ENCODE data around the gene ANKFY1. TPM values are rescaled to one million over a fixed set of nuclear protein-coding genes. Genes with fewer than 3 reads are reported as not detected.

Gene ANKFY1
- total and polyA plus RNA-seq, 9 donors = 13.7 to 65.1 (median 45.7) TPM

- Histone ChIP-seq H3K27me3 (no peaks in the 10 kb centered on the region), H3K4me1 (ENCODE audit: insufficient read depth) (peaks cover 7% of the 10 kb centered on the region), H3K36me3 (no peaks in the 10 kb centered on the region), H3K4me3 (no peak overlapping the region), H3K27ac (no peak overlapping the region), H3K9me3 (no peaks in the 10 kb centered on the region)
- TF ChIP-seq, protein P1, sequence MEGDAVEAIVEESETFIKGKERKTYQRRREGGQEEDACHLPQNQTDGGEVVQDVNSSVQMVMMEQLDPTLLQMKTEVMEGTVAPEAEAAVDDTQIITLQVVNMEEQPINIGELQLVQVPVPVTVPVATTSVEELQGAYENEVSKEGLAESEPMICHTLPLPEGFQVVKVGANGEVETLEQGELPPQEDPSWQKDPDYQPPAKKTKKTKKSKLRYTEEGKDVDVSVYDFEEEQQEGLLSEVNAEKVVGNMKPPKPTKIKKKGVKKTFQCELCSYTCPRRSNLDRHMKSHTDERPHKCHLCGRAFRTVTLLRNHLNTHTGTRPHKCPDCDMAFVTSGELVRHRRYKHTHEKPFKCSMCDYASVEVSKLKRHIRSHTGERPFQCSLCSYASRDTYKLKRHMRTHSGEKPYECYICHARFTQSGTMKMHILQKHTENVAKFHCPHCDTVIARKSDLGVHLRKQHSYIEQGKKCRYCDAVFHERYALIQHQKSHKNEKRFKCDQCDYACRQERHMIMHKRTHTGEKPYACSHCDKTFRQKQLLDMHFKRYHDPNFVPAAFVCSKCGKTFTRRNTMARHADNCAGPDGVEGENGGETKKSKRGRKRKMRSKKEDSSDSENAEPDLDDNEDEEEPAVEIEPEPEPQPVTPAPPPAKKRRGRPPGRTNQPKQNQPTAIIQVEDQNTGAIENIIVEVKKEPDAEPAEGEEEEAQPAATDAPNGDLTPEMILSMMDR (IDR thresholded peaks at IDR 0.05) = no peak
- TF ChIP-seq POLR2A (IDR thresholded peaks at IDR 0.05) = no peak
- no peak for TF ChIP-seq EP300 (IDR thresholded peaks at IDR 0.05)
- WGBS, 3 donors = 46 to 70% (median 50%) methylated on average over 4 of the region's 4 CpGs
- no peak for DNase-seq
- intact Hi-C loops (cut with DNase I) = no loop called here
These were observed 31.5 kb downstream of the ANKFY1 start for GRCh38 chr17:4232168-4232813.

GRCh38 chr17:4229627-4230541 is 33.9 kb downstream of the ANKFY1 start:
- H3K4me3 ChIP-seq = no peak overlapping the region
- no peaks in the 10 kb centered on the region for H3K9me3 ChIP-seq
- peak overlapping the region; percentile 50 to 67 for H3K27ac ChIP-seq
- intact Hi-C loops (cut with DNase I) = loop anchor here in 1 of 4 donors (5.0 kb wide), 1 partner anchor 32 kb away; the partner anchor contains the start of gene ANKFY1
- H3K36me3 ChIP-seq = no peaks in the 10 kb centered on the region
- no peaks in the 10 kb centered on the region for H3K27me3 ChIP-seq
- WGBS, 3 donors = 6 to 11% (median 8%) methylated on average over 8 of the region's 8 CpGs
- no peak for TF ChIP-seq EP300 (IDR thresholded peaks at IDR 0.05)
- TF ChIP-seq, protein P1 (IDR thresholded peaks at IDR 0.05) = no peak
- no peak for TF ChIP-seq POLR2A (IDR thresholded peaks at IDR 0.05)
- DNase-seq = peak; percentile 43 to 79 (median 69)
- H3K4me1 ChIP-seq (ENCODE audit: insufficient read depth) = peaks cover 7% of the 10 kb centered on the region

- TF ChIP-seq EP300 (IDR thresholded peaks at IDR 0.05) = no peak
- no peak for TF ChIP-seq POLR2A (IDR thresholded peaks at IDR 0.05)
- TF ChIP-seq, protein P1 (IDR thresholded peaks at IDR 0.05) = no peak
- Histone ChIP-seq H3K27ac (no peak overlapping the region), H3K4me3 (no peak overlapping the region), H3K9me3 (no peaks in the 10 kb centered on the region), H3K27me3 (no peaks in the 10 kb centered on the region), H3K4me1 (ENCODE audit: insufficient read depth) (peaks cover 1% of the 10 kb centered on the region), H3K36me3 (no peaks in the 10 kb centered on the region)
- no peak for DNase-seq
- intact Hi-C loops (cut with DNase I) = no loop called here
- WGBS, 3 donors = 93% methylated on average over 37 to 47 of the region's 47 CpGs
These were observed 41.7 kb downstream of the ANKFY1 start for GRCh38 chr17:4221899-4222659.

- DNase-seq = no peak
- Histone ChIP-seq H3K27me3 (no peaks in the 10 kb centered on the region), H3K9me3 (no peaks in the 10 kb centered on the region), H3K4me3 (no peak overlapping the region), H3K36me3 (no peaks in the 10 kb centered on the region), H3K27ac (peak overlapping the region in 1 of 2 donors; percentile 72), H3K4me1 (ENCODE audit: insufficient read depth) (peaks cover 1% of the 10 kb centered on the region)
- TF ChIP-seq, protein P1 (IDR thresholded peaks at IDR 0.05) = no peak
- TF ChIP-seq POLR2A (IDR thresholded peaks at IDR 0.05) (no peak), EP300 (IDR thresholded peaks at IDR 0.05) (no peak)
- WGBS, 3 donors = 36 to 66% (median 62%) methylated on average over 4 of the region's 4 CpGs
- intact Hi-C loops (cut with DNase I) = no loop called here
These were observed 42.6 kb downstream of the ANKFY1 start for GRCh38 chr17:4221163-4221562.
